ENCODE data around the gene SCAMP4.

DNA sequence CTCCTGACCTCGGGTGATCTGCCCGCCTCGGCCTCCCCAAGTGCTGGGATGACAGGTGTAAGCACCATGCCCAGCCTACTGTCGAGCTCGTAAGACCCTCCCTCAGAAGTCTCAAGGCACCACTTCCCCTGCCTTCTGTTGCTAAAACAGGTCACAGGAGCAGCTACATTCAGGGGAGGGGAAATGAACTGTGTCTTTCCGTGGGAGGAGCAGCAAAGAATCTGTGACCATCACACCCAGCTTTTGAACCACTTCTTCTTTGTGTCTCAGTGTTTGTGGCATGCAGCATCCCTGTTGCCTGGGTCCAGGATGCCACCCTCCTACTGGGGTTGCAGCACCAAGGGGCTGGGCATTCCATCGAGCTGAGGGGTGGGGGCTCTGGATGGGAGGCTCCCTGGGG is 28.0 kb downstream of the SCAMP4 start:
- TF ChIP-seq GATA3 (IDR thresholded peaks at IDR 0.05; ENCODE audit: low read depth, low read length), result no peak
- no peak for TF ChIP-seq GATA2 (IDR thresholded peaks at IDR 0.05; ENCODE audit: low read depth, low read length)

All from SH-SY5Y (cell line).